SIG-M5 treated with dmso at 0.1 percent for 504 hours (cell line): Measurements from ENCODE around the gene GREB1.
A peak's percentile ranks its signal among the peaks of the same experiment; 100 is the strongest.

ENCODE experiments used
- DNase-seq: peaks from one replicate; lab custom pipeline; 2025; ENCODE audit not compliant: unreplicated experiment; lab: John Stamatoyannopoulos, UW

The GREB1 gene

DNA sequence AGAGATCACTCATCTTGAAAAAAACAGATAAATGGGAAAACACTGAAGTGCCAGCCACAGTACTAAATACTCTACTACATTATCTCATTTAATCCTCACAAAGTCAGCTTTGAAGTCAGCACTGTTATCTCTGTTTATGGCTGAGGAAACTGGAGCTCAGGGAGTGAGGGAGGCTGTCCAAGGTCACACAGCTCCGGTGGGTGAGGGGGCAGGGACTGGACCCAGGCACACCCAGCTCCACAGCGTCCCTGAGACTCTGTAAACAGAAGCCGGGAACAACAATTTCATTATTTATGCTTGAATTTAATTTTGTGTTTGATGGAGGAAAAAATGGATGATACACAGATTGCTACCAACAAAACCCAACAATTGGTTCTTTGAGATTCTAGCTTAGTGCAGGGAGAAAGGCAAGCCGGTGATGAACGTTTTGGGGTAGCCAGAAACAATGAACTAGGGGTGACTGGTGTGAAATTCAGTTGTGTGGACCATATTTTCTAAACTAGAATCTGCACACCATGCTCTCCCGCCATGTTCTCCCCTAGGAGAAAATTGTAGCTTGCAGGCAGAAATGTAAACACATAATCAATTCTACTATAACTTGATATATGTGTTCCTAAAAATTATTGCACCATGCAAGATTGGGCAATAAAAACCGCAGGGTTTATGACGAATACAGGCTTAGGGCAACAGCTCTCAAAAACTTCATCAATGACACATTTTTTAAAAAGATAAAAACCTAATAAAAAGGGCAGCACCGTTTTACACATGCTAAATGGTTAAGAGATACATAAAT is at the start of gene GREB1:
Gene GREB1, plus strand, starts transcription at position 768 of the 793 bp plus-strand sequence. CDS start 22,570 bp downstream, outside the sequence.
- DNase-seq = peak; percentile 18

GRCh38 chr2:11488809-11489208 is 45.0 kb upstream of the GREB1 start:
- DNase-seq = no peak

- no peak for DNase-seq
Measured at GRCh38 chr2:11490194-11490593, 43.7 kb upstream of the GREB1 start.

DNA sequence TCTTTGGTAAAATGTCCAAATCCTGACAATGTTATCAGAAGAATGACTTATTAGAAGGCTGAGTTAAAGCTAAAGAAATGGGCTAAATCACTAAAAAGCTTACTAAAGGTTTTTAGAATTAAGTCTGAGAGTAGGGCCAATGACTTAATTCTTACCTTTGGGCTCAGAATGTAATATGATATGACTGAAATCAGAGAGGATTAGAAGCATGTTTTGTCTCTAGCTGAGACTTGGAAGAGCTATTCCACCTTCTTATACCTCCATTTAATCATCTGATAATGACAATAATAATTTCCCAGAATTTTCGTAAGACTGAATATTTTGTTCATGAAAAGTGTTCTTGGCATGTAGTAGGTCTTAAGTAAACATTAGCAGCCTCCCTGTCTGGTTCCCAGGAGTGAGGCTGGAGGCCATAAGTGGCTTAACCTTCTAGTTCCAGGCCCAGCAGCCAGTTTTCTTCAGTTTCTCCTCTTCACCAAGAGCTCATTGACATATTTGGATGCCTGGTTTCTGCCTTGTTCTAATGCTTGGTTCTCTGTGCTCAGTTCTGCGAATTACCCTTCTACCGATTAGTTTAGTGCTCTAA is 42.4 kb upstream of the GREB1 start:
- DNase-seq = no peak

DNA sequence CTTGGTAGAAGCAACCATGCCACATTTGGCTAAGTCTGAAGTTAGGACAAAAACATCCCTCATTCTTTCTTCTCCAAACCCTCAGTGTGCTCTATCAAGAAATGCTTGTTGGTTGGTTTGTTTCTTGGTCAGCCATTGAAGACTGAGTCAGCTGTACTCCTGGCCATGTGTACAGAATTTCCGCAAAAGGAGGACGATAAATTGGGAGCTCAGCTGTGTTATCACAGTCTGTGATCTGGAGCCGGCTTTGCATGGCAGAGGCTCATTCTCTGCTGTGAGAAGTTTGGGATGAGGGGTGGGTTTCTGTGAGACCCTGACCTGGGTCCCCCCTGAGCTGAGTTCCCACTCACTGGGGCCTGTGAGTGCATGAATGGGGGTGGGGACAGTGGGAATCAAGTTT is 41.6 kb upstream of the GREB1 start:
- no peak for DNase-seq

DNA sequence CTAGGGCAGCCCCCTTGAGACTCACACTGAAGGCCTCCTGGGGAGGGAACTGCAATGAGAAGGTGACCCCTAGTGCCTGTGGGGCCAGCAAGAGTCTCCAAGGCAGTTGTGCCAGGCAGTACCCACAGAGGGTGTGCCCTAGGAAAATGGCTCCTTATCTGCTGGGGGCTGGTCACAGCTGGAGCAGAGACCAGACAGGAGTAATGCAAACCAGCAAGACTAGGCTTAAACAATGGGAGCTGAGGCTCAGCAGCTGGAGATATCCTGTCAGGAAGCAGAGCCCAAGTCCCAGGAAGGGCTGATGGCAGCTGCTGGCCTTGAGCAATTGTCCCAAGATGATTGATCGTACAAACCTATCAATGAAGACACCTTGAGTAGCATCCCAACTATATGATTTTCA is 41.1 kb upstream of the GREB1 start:
- DNase-seq = no peak

DNA sequence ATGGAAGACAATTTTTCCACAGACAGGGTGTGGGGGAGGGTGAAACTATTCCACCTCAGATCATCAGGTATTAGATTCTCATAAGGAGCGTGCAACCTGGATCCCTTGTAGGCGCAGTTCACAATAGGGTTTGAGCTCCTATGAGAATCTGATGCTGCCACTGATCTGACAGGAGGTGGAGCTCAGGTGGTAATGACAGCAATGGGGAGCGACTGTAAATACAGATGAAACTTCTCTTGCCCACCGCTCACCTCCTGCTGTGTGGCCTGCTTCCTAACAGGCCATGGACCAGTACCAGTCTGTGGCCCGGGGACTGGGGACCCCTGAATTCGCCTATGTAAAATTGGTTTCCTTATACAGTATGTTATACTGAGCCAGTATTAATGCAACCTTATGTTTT is 40.6 kb upstream of the GREB1 start:
- no peak for DNase-seq

DNA sequence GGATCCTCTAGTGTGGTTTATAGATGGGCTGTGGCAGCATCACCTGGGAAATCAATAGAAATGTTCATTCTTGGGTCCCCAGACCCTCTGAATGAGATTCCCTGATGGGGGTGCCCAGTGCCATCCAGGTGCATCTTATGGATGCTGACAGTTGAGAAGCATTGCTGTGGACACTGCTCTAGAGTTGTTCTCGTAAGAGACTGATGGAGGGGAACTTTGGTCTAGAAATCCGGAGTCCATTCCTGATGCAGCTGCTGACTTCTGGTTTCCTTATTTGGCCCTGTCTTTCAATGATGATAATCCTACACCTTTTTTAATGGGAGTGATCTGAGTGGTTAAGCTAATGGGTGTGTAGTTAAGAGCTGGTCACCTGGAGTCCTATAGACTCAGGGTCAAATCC is 39.5 kb upstream of the GREB1 start:
- no peak for DNase-seq

DNA sequence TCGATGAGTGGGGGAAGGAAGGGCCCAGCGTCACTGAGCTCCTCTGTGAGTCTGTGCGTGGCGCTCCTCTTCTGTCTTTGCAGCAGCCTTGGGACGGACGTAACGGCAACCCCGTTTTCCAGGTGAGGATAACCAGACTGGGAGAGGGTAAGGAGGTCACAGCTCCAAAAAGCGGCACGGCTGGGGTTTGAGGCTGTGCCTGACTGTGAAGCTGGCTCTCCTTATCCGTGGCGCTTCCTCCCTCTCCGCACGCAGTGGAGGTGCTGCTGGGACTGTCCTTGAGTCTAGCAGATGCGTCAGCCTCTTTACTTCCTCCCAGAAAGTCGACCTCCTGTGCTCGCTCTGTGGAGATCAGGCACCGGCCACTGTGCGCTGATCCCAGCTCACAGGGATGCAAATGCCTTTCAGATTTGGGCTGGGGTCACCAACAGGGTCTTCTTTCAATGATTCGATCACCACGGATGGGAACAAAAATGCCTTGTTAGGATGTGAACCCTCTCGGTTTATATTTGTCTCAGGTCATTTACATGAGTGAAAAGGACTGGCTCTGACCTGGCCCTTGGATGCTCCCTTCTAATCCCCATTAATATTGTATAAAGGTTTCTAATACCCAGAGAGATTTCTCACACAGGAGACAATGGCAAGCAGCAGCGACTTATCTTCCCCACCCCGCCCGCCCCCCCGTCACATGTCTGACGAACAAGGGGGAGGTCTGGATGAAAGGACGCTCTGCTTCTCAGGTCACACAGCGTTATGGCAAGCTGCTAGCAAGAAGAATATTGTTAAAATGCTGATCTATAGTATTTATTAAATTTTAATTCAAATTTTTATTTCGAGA is 37.8 kb upstream of the GREB1 start:
- DNase-seq = peak; percentile 2

DNA sequence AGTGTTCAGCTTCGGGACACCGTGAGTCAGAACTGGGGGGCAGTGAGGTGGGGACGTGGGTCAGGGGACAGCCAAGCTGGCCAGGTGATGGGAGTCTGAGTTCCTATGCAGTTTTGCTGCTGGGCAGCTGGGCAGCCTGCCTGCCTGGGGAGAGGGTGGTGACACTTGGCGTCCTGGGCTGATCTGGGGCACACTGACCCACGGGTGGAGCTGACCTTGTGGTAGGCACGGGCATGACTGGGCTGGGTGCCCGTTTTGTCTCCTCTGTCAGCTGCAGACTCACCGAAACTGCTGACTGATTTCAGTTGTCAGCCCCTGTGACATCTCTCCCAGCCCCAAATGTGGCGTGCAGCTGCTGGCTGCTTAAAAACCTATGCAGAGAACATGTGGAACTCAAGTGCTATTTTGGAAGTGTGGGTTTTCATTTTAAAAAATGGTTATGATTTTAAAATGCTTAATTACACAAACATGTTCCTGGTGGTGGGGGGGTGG is 35.3 kb upstream of the GREB1 start:
- no peak for DNase-seq

- no peak for DNase-seq
Measured at GRCh38 chr2:11499081-11499743, 34.6 kb upstream of the GREB1 start.

DNA sequence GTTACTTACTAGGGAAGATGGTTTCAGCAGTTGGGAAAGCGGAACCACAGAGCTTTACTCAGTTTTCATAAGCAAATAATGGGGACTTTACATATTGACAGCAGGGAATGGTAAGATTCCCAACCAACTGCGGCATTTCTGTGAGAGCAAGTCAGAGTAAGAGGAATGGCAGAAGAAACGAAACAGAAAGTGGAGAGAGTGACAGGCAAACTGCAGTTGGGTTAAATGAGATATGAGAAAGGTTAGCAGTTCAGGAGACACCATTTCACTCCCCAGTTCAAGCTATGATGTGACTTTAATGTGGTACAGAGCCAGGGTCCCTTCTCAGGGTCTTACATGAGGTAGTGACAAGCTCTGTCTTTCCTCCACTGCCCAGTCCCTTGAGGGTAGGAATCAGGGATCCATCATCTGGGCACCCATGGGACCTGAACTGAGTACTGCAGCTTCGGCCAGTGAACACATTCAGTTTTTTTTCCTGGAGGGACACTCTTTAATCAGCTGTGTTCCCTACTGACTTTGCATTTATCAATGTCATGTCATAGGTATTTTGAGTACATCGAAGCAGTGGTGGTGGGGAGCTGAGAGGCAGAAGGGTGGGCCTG is 33.0 kb upstream of the GREB1 start:
- no peak for DNase-seq

DNA sequence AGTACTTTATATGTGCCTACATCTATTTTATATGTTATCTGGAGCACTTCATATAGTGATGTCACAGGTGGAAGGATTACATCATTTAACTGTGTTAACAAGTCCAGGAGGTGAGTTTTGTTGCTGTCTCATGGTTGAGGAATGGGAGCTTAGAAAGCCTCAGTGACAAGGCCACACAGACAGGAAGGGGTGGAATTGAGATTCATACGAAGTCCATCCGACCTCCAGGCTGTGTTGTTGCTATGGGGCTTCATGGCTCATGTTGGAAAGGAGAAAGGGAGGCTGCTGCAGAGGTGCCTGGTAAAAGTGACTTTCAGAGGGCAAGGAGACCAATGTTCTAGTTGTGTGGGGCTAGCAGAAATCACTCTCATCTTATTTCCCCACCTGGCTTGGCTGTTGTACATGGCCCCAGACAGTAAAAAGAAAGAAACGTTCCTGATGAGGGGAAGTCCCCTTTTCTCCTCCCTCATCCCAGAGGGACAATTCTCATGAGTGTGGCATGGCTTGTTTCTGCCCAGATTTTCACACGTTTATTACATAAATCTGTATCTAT is 31.0 kb upstream of the GREB1 start:
- DNase-seq = no peak

GRCh38 chr2:11503354-11503927 is 30.4 kb upstream of the GREB1 start:
- DNase-seq = no peak

DNA sequence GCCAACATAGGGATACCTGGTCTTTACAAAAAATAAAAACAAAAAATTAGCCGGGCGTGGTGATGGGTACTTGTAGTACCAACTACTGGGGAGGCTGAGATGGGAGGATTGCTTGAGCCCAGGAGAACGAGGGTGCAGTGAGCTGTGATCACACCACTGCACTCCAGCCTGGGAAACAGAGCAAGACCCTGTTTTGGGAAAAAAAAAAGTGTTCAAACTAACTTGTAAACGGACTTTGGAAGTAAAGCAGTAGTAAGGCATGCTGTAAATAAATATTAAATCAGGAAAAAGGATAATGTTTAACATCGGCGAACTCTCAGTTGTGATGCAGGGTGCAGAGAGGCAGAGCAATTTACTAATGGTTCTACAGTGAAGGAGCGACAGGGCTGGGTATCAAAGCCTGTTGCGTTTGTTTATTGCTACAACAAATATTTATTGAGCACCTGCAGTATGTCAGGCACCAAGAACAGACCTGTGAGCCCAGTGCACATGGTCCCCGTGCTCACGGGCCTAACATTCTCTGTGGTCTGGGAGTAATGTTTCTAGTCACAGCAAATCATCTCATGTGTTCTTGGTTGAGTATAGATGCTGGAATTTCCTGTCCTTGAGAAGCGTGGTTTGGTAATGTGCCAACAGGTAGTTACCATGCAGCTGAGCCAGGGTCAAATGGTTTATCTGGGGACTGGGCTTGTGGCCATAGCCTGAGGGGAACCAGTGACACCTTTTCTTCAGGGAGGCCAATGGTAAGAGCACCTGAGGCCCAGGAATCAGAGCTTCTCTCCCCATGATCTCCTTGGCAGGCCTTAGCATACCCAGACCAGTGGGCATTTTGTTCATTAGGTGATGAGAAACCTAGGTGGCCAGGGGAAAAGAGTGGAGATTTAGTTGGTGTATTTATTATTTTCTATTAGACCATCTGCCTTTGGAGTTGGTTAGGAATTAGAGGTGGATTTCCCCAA is 27.9 kb upstream of the GREB1 start:
- no peak for DNase-seq

- no peak for DNase-seq
Measured at GRCh38 chr2:11506611-11506969, 27.3 kb upstream of the GREB1 start.

DNA sequence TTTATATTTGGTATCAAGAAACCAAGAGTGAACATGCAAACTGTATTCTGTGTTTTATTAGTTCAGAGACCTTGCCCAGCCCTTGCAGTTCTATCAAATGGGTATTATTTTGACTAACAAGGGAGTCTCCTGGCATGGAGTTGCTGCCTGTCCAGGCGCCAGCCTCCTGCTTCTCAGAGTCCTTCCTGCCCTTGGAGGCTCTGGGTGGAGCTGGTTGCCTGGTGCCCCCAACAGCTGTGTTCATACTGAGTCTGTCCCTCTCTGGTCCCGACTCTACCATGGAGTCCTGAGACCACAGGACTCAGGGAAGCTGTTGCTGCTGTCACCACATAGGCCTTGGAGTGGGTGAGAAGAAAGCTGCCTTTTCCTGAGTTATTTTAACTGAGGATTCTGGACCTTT is 26.3 kb upstream of the GREB1 start:
- DNase-seq = no peak

DNA sequence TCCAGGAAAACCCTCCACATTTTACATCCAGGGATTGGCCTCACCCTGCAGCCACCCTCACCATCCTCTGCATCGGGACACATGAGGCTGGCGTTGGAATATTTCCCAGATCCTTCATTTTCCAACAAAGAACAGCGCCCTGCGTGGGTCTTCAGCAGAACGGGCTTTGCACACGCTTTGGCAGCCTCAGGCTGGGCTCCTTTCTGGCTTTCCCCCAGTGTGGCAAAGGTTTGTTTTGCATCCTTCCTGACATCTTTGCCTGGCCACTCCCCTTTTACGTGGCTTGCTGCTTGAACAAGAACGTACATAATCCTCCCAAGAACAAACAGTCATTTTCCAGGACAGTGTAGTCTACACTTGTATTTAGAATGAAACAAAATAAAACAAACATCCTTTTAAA is 25.6 kb upstream of the GREB1 start:
- no peak for DNase-seq
